Measurements from ENCODE around the gene ETV6.

The ETV6 gene

DNA sequence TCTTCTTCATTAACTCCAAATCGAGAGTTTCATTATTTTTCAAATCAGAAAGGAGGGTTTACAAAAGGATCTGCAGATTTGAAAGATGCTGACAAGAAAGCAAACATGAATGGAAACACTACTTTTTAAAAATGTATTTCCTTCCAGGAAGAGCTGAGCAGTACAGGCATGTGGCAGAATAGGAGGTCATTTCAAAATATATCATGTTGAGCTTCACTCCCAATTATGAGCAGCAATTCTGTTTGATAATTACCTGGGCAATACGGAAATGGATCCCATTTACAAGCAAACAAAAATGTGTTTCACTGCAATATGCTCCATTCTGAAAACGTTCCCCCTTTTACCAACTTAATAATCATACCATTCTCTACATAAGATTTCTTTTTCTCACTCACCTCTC lies 273.6 kb downstream of the ETV6 start:
- TF ChIP-seq, protein P1, sequence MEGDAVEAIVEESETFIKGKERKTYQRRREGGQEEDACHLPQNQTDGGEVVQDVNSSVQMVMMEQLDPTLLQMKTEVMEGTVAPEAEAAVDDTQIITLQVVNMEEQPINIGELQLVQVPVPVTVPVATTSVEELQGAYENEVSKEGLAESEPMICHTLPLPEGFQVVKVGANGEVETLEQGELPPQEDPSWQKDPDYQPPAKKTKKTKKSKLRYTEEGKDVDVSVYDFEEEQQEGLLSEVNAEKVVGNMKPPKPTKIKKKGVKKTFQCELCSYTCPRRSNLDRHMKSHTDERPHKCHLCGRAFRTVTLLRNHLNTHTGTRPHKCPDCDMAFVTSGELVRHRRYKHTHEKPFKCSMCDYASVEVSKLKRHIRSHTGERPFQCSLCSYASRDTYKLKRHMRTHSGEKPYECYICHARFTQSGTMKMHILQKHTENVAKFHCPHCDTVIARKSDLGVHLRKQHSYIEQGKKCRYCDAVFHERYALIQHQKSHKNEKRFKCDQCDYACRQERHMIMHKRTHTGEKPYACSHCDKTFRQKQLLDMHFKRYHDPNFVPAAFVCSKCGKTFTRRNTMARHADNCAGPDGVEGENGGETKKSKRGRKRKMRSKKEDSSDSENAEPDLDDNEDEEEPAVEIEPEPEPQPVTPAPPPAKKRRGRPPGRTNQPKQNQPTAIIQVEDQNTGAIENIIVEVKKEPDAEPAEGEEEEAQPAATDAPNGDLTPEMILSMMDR (IDR thresholded peaks at IDR 0.05), result no peak

DNA sequence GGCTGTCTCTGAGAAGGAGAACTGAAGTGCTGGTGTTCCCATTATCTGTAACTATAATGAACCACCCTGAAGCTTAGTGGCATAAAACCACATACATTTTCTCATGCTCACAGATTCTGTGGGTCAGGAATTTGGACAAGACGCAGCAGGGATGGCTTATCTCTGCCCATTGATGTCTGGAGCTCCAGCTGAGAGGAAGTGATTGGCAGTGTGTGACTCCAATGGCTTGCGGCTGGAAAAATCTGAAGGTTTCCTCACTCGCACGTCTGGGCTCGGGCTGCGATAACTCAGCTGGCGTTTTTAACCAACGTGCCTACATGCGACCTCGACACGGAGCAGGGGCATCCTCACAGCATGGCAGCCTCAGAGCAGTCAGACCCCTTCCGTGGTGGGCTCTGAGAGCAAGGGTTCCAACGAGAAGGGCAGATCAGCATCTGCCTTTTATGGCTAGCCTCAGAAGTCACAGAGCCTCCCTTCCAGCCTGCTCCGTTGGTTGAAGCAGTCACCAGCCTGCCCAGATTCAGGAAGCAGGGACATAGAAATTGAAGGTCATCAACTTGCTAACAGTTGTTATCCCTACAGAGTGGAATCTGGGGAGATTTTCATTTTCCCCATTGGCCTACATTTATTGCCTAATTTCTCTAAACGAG lies 277.9 kb downstream of the ETV6 start:
- TF ChIP-seq, protein P1 (IDR thresholded peaks at IDR 0.05), result no peak

DNA sequence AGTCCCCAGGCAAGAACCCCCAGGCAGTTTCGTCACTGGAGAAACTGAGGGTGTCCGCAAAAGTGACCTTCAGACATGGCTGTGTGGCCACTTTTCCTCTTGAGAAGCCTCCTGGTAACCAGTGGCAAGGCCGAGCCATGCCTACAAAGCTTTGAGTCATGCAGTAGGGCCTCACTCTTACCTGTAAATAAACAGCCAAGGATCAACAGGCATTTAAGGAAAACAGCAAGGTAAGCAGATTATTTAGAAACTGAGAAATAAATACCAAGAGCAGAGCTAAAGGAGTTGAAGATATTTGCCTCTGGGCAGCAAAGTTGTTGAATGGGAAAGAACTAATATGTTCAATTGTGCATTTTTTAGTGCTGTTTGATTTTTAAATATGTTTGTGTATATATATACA lies 280.2 kb downstream of the ETV6 start:
- TF ChIP-seq, protein P1 (IDR thresholded peaks at IDR 0.05), result no peak

DNA sequence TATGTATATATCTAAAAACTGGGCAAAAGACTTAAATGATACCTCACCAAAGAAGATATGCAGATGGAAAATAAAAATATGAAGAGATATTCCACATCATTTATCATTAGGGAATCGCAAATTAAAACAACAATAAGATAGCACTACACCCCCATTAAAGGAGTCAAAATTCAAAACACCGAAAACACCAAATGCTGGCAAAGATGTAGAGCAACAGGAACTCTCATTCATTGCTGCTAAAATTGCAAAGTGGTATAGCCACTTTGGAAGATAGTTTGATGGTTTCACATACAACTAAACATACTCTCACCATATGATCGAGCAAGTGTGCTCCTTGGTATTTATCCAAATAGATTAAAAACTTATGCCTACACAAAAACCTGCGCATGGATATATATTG lies 289.7 kb downstream of the ETV6 start:
- TF ChIP-seq, protein P1 (IDR thresholded peaks at IDR 0.05), result no peak

DNA sequence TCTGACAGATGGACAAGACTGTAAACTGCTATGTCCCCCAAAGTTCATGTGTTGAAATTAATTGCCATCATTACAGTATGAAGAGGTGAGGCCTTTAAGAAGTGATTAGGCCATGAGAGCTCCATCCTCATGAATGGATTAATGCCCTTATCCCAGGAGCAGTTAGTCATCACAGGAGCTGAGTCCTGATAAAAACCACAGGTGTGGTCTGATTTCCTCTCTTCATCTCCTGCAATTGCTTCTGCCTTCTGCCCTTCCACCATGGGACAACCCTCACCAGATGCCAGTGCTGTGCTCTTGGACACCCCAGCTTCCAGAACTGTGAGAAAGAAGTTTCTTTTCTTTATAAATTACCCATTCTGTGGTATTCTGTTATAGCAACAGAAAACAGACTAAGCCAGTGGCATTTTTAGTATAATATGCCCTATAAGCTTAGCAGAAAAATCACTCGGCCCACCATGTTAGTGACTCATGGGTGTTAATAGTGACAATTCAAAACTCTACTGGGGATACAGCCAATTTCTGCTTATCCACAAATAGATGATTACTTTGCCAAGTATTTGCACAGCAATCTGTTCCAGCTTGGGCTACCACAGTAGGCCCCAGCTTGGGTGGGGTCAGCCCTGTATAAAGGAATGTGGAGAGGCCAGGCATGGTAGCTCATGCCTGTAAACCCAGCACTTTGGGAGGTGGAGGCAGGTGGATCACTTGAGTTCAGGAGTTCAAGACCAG lies 292.3 kb downstream of the ETV6 start:
- TF ChIP-seq, protein P1 (IDR thresholded peaks at IDR 0.05), result no peak

DNA sequence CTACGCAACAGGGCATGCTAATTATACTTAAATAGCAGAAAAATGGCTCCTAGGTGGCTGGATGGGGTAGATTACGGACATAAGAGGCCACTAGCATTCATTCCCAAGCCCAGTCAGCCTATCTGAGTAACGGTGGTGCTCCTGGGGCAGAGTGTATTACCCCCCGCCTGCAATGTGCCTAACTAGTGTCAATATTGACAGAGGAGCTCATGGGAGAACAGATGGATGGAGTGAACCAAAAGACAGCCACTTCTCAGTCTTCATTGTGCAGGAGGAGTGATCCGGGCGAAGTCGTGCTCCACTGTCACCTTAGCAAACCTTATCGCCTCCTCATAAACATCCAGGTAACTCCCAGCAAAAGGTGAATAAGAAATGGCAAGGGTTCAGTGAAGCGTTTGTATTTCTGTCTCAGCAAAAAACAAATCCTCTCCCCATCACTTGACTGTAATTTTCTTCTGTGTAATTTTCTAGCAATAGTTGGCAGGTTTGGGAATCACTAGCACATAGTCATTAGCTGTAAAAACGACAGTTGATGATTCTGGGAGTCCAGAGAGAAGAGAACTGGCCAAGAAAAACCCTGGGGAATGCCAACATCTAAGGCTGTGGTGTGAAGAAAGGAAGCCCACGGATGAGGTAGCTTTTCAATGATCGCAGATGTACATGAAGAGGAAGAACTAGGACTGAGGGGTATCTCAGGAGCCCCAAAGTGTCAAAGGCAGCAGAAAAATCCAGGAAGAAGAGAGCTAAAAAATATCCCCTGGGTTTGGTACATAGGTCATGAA lies 294.6 kb downstream of the ETV6 start:
- TF ChIP-seq, protein P1 (IDR thresholded peaks at IDR 0.05), result no peak
